GM18526 (cell line): Measurements from ENCODE around the gene PRAMEF13.
"Not testable (repeated sequence)": the region's sequence is repeated elsewhere in the genome, so short reads cannot be mapped to it uniquely, and the experiment has no call there.

ENCODE experiments used
- POLR2A ChIP-seq: IDR thresholded peaks from 3 replicates; pipeline ENCODE4 v1.6.1; 2011; ENCODE audit not compliant: insufficient read length; ENCODE audit errors: extremely low read depth

Gene PRAMEF13

GRCh38 chr1:13201309-13201708 is at the start of gene PRAMEF13:
TSS of gene PRAMEF13 (minus strand) at chr1:13201409. CDS start at chr1:13199589, 1,820 bp downstream.
- not testable (repeated sequence) for TF ChIP-seq POLR2A

- TF ChIP-seq POLR2A = no peak
Observed at GRCh38 chr1:13228343-13228781, 27.2 kb upstream of the PRAMEF13 start.

- not testable (repeated sequence) for TF ChIP-seq POLR2A
Observed at GRCh38 chr1:13225675-13226204, 24.5 kb upstream of the PRAMEF13 start, which contains the start of gene PRAMEF18. TSS of gene PRAMEF18 (minus strand) at chr1:13226154. CDS start at chr1:13226106, 48 bp downstream.

GRCh38 chr1:13224480-13225060 is 23.4 kb upstream of the PRAMEF13 start:
- no peak for TF ChIP-seq POLR2A

- not testable (repeated sequence) for TF ChIP-seq POLR2A
Observed at GRCh38 chr1:13171548-13171947, 29.7 kb downstream of the PRAMEF13 start, which contains the start of gene PRAMEF9. TSS of gene PRAMEF9 (plus strand) at chr1:13171848. CDS start at chr1:13175281, 3,433 bp downstream.

- TF ChIP-seq POLR2A = not testable (repeated sequence)
Observed at GRCh38 chr1:13165531-13165930, 35.7 kb downstream of the PRAMEF13 start, which contains the start of gene HNRNPCL4. TSS of gene HNRNPCL4 (minus strand) at chr1:13165631. CDS start at chr1:13165467, 164 bp downstream.

- not testable (repeated sequence) for TF ChIP-seq POLR2A
Observed at GRCh38 chr1:13155909-13156308, 45.3 kb downstream of the PRAMEF13 start, which contains the start of gene PRAMEF26. TSS of gene PRAMEF26 (minus strand) at chr1:13156009. CDS start at chr1:13153095, 2,914 bp downstream.
